VCaP (cell line): Measurements from ENCODE around the gene SLC6A6.

Experiments
- H3K27ac ChIP-seq: fragments of 450-650 bp; 2 replicates; pipeline ENCODE4 v1.5.1; 2017
- CTCF ChIP-seq: fragments of 450-650 bp; conservative IDR thresholded peaks from 2 replicates; pipeline ENCODE4 v1.5.1; 2017; ENCODE audit warnings: mild to moderate bottlenecking, moderate library complexity

Gene SLC6A6

GRCh38 chr3:14484741-14485140 lies 82.3 kb downstream of the SLC6A6 start:
- H3K27ac ChIP-seq: no peak overlapping the region
- no peak for TF ChIP-seq CTCF

GRCh38 chr3:14485981-14486380 lies 83.6 kb downstream of the SLC6A6 start:
- no peak overlapping the region for H3K27ac ChIP-seq
- no peak for TF ChIP-seq CTCF

- H3K27ac ChIP-seq: no peak overlapping the region
- no peak for TF ChIP-seq CTCF
These were observed 84.1 kb downstream of the SLC6A6 start for GRCh38 chr3:14486460-14486859.

- no peak for TF ChIP-seq CTCF
- H3K27ac ChIP-seq: no peak overlapping the region
These were observed 84.7 kb downstream of the SLC6A6 start for GRCh38 chr3:14487086-14487485.

- no peak for TF ChIP-seq CTCF
- H3K27ac ChIP-seq: no peak overlapping the region
These were observed 85.4 kb downstream of the SLC6A6 start for GRCh38 chr3:14487821-14488220.

GRCh38 chr3:14488286-14489041 lies 86.1 kb downstream of the SLC6A6 start:
- TF ChIP-seq CTCF: no peak
- no peak overlapping the region for H3K27ac ChIP-seq

- TF ChIP-seq CTCF: no peak
- no peak overlapping the region for H3K27ac ChIP-seq
These were observed 87.2 kb downstream of the SLC6A6 start for GRCh38 chr3:14489641-14490040.
